GM03348 (cell line): ENCODE data around the gene SLC2A11.
"Not testable (repeated sequence)": the region's sequence is repeated elsewhere in the genome, so short reads cannot be mapped to it uniquely, and the experiment has no call there.

Source experiments
- DNase-seq: peaks from one replicate; pipeline ENCODE4 v3.0.0; 2012; ENCODE audit warnings: low spot score

Gene SLC2A11

DNA sequence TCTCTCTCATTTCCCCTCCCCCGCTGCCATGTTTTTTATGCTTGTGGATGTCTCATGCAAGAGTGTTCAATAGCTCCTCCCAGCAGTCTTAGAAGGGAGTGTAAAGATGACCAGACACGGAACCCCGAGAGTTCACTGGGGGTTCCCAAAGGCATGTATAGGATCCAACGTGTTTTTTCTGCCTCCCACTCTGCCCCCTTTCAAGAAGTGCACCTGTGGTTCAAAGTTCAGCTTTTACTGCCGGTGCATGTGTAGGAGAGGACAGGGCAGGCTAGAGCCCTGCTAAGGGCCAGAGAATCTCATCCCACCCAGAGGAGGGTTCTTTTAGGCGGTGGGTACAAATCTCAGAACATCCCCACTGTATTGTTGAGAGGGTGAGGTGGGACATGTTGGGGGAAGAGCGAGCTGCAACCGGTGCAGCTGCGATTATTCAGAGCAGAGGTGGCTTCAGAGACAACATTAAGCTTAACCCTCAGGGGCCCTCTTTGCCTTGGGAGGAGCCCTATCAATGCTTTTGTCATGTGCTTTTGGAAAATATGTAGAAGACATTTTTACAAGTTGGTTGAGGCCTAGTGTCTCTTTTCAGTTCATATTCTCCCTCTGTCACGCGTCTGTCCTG lies 51.0 kb downstream of the SLC2A11 start:
- no peak for DNase-seq

DNA sequence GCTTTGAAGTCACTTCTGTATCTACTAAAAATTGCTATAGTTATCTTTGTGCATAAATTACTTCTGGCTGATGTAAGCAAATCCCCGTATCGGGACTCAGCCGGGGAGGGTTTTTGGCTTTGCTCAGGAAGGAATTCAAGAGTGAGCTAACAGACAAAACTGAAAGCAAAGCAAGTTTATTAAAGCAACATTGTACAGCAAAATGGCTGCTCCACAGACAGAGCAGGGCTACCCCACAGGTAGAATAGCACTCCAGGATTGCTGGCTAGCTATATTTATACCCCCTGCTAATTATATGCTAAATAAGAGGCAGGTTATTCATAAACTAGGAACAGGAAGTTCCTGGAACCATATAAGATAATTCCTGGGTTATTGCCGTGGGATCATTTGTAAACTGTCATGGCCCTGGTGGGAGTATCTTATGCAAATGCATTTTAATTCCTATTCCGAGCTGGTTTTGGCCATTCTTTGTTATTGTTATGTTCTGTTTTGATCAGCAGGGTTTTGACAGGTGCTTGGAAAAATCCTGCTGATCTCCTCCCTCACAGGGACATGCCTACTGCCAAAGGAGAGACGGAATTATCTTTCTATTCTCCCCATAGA lies 51.7 kb downstream of the SLC2A11 start:
- DNase-seq = no peak

DNA sequence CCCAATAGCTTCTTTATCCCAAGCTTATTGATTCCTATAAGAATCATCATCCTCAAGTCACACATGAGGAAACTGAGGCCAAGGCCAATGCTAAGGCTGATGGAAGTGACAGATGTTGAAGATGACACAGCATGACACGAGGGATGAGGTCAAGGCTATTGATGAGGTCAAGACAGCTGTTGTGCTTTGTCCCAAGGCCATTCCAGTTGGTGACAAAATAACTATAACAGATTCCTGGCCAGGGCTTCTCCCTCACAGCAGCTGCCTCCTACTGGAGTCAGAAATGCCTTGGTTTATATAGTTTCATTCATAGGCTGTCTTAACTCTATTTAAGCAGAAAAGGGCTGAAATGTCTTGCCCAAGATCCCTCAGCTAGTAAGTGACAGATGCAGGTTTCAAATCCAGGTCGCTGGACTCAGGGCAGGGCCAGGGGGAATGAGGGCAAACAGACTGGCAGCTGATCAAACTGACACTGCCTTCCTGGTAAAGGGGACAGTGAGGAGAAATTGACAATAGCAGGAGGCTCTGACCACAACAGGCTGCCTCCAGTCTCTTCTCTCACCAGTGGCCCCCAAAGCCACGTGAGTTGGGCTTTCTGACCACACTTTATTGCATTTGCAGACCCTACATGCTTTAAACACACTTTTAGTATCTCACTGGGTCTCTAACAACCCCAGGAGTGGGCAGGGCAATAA lies 53.0 kb downstream of the SLC2A11 start:
- no peak for DNase-seq

DNA sequence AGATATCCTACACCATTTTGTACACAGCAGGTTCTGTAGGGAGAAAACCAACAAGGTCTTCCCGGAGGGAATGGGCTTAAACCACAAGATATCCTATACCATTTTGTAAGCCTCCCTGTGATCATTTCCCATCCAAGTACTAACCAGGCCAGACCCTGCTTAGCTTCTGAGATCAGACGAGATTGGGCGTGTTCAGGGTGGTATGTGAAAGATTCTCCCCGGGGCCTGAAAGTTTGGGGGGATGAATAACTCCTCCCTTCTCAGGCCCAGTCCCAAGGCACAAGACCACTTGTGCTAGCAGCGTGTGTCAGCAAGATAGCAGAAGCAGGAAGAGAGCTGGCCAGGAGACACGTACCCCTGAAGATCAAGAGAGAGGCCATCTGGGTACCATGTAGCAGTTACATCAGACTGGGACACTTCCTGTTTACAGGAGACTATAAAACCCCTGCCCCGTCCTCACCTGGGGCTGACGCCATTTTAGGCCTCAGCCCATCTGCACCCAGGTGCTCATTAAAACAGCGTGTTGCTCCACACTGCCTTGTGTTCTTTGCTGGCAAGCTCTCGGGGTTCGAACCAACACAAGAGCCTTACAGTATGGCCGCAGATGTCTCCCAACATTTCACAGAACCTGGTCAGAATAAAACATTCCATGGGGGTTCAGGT lies 53.8 kb downstream of the SLC2A11 start:
- no peak for DNase-seq

DNA sequence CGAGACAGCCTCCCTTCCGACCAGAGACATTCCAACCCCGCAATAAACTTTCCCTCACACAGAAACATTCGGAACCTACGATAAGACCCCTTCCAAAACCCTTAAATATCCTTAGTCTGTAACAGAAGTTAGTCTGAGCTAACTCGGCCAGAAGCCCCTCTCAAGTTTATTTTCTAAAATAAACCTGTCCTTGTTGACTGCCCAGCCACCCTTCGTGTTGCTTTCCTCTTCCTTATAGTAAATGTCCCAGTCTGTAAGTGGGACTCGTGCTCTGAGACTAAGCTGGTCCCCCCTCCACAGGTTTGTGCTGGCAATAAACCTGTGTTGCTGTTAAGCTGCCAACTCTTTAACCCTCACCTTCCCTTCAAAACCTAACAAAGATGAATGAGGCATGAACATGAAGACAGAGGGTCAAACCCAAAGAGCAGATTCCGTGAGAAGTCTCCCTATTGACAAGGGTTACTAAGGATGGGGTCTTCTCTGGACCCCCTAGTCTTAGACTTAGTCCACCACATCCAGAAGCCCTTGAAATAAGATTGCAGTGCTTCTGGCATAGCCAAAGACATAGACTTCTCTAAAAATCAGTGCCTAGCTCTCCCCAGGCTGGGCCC lies 54.7 kb downstream of the SLC2A11 start:
- DNase-seq = no peak

DNA sequence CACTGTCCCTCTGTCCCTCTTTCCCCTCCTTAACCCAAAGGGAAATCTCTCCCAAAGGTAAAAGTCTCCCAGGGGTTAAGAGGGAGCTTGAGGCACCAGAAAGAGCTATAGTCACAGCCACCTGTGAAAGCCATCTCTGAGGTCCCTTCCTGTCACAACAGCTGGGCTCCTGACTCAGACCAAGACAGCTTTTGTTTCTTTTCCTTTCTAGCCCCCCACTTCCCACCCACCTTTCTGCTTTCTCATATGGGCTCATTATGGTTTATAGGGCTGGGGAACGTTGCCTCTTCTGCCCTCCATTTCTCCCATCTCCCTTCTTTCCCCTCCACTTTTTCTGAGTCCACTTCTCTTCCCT lies 55.6 kb downstream of the SLC2A11 start:
- no peak for DNase-seq

DNA sequence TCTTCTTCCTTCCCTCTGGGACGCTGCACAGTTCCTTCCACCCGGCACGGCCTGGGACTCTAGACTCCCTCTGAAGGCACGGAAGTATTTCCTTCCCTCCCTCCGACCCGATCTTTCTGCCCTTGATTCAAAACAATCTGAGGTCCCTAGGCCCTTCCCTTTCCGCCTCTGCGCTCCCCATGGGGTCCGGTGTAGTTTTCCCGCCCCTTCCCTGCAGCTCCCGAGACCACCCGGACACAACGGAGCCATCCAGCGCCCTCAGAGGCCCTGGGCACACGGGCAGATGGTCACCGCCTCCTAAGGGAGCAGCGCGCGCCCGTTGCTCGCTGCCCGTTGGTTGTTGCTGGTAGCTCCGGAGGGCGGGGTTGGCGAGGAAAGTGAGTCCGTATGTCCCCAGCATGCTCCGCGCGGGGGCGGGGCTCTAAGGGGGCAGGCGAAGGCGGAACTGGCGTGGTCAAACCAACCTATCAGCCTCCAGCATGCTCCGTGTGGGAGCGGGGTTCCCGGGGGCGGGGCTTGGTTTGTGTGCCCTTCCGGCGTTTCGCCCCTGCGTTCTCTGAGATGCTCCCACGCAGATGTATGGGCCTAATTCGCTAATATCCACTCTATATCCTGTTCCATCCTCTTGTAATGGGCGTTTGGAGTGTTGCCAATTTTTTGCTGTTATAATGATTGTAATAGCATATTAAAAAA lies 56.1 kb downstream of the SLC2A11 start:
- peak; percentile 99 for DNase-seq

DNA sequence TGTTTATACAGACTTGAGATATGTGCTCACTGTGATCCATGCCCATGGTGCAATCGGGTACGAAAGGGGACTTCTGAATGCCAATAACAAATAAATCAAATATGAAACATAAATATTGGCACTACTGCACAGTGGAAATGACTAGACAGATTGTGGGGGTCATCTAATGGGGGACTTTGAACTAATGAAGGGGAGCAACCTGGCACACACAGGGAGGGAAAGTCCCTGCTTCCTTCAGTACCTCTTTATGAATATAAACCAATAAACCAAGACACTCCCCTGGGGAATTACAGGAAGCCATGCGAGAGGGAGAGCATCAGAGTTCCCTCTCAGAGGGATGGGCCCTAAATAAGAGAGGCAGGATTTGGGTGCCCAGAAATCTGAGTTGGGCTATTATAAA lies 57.6 kb downstream of the SLC2A11 start:
- no peak for DNase-seq

DNA sequence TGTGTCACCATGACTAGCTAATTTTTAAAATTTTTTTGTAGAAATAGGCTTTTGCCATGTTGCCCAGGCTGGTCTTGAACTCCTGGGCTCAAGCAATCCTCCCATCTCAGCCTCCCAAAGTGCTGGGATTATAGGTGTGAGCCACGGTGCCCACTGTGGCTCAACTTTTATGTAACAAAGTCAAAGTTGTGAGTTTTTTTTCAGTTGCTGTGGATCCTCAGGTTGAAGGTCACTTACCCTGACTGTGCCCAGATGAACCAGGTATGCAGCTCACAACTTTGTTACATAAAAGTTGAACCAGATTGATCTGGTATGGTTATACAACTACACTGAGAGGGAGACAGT lies 62.6 kb downstream of the SLC2A11 start:
- DNase-seq = not testable (repeated sequence)

DNA sequence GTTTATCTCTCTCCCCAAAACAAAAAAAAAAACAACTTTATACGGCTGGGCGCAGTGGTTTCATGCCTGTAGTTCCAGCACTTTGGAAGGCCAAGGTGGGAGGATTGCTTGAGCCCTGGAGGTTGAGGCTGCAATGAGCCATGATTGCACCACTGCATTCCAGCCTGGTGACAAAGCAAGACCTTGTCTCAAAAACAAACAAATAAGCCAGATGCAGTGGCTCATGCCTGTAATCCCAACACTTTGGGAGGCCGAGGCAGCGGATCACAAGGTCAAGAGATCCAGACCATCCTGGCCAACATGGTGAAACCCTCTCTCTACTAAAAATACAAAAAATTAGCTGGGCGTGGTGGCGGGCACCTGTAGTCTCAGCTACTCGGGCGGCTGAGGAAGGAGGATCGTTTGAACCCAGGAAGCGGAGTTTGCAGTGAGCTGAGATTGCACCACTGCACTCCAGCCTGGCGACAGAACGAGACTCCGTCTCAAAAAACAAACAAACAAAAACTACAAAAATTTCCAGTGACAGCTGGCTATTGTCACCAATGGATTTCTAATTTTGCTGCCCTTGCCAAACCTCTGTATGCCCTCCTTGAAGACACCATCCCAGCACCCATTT lies 64.0 kb downstream of the SLC2A11 start:
- not testable (repeated sequence) for DNase-seq

DNA sequence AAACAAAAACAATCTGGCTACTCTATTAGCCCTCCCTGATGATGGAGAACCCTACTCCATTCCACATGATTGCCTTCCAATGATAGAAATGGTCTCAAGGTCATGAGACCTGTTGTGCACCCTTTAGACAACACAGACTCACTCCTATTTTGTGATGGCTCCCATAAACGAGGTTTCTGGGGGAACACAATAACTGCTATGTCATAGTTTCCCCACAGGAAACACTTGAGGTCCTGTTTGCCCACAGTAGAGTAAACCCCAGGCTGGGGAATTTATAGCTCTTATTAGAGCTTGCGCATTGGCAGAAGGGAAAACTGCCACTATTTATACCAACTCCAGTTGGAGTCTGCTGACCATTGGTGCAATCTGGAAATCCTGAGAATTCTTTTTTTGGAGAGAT lies 65.2 kb downstream of the SLC2A11 start:
- no peak for DNase-seq

DNA sequence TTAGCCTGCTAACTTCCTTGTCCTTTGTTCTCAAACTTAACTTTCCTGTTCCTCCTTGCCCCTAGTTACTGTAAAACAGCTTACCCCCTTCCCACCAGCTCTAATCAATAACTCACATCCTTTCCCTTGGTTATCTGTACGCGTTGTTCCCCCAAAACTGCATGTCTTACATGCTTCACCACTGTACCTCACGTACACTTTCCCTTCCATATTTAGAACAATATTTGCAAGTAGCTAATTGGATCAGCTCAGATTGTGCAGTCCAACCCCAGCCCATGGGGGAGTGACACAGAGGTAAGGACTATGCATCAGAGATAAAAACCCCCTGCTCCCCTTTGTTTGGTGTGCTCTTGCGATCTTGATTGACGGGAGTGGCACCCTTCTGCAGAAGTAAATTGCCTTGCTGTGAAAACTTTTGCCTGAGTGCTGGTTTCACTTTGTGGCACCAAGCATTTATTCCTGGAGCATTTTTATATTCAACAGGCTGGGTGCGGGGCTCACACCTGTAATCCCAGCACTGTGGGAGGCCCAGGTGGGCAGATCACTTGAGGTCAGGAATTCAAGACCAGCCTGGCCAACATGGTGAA lies 67.4 kb downstream of the SLC2A11 start:
- DNase-seq = no peak

DNA sequence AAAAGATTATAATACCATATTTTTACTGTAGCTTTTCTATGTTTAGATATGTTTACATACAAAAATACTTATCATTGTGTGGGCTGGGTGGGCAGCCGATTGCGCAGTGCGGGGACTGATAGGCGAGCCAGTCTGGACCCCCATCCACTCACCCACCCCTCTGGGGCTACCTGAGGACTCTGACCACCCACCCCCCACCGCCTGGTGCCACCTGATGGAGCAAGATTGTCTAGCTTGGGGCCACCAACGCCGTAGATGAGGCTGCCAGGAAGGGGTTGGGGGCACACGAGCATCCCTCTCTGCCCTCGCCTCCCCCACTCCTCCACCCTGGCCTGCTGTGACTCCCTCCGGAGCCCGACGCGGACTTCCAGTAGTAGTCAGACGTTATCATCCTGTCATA lies 68.9 kb downstream of the SLC2A11 start:
- DNase-seq = no peak
